PC-9 (cell line): Measurements from ENCODE around the gene DPEP3. TPM values are rescaled to one million over a fixed set of nuclear protein-coding genes. Genes with fewer than 3 reads are reported as not detected.

Experiments
- BruUV-seq: library from RNA; stranded (reverse); fragments of 400-500 nt; replicated peaks from 2 replicates; lab custom pipeline; 2021; lab: Mats Ljungman, UMichigan
- CTCF ChIA-PET: fragments of 300-600 bp; sonication (Branson Sonifier 250); formaldehyde crosslinking; loops from one replicate; lab custom pipeline; 2022; ENCODE audit warnings: antibody characterized with exemption; lab: Charles Lee
- POLR2A ChIA-PET: fragments of 300-600 bp; sonication (Branson Sonifier 250); formaldehyde crosslinking; loops from one replicate; lab custom pipeline; 2022; ENCODE audit warnings: antibody characterized with exemption; ENCODE audit not compliant: unreplicated experiment; lab: Charles Lee
- DNase-seq, 2 experiments: peaks; one replicate each; pipeline versions ENCODE4 v3.0.0 to v3.0.0-alpha.2; 2015 to 2022; ENCODE audit warnings: mixed read lengths in 1 of 2
- H2AFZ ChIP-seq: fragments of 200-600 bp; sonication (generic); 2 replicates; pipeline ENCODE4 v1.8.1; 2017; ENCODE audit warnings: antibody characterized with exemption
- H3F3A ChIP-seq: fragments of 200-600 bp; sonication (generic); 2 replicates; pipeline ENCODE4 v1.8.1; 2017; ENCODE audit warnings: antibody characterized with exemption, mild to moderate bottlenecking, low read depth; ENCODE audit not compliant: insufficient read depth
- H3K27ac ChIP-seq: fragments of 200-600 bp; sonication (generic); 2 replicates; pipeline ENCODE4 v1.6.1; 2016; ENCODE audit warnings: mixed run types
- H3K27me3 ChIP-seq: fragments of 200-600 bp; sonication (generic); 2 replicates; pipeline ENCODE4 v1.6.1; 2016; ENCODE audit warnings: low read depth, mixed run types; ENCODE audit not compliant: insufficient read depth
- H3K36me3 ChIP-seq: fragments of 200-600 bp; sonication (generic); 2 replicates; pipeline ENCODE4 v1.6.1; 2016; ENCODE audit warnings: low read depth, mixed run types
- H3K4me1 ChIP-seq: fragments of 200-600 bp; sonication (generic); replicated peaks from 2 replicates; pipeline ENCODE4 v1.6.1; 2016; ENCODE audit warnings: mixed run types; ENCODE audit not compliant: insufficient read depth
- H3K4me2 ChIP-seq: fragments of 200-600 bp; sonication (generic); 2 replicates; pipeline ENCODE4 v1.6.1; 2017; ENCODE audit warnings: mixed run types
- H3K4me3 ChIP-seq: fragments of 200-600 bp; sonication (generic); 2 replicates; pipeline ENCODE4 v1.6.1; 2016; ENCODE audit warnings: mixed run types
- H3K79me2 ChIP-seq: fragments of 200-600 bp; sonication (generic); 2 replicates; pipeline ENCODE4 v1.6.1; 2017; ENCODE audit warnings: low read depth, mixed run types
- H3K9me2 ChIP-seq: fragments of 200-600 bp; sonication (generic); 2 replicates; pipeline ENCODE4 v1.8.1; 2017; ENCODE audit warnings: mild to moderate bottlenecking; ENCODE audit not compliant: insufficient read depth
- H3K9me3 ChIP-seq: fragments of 200-600 bp; sonication (generic); 2 replicates; pipeline ENCODE4 v1.8.1; 2016; ENCODE audit warnings: low read depth; ENCODE audit not compliant: insufficient read depth
- H4K20me1 ChIP-seq: fragments of 200-600 bp; sonication (generic); 2 replicates; pipeline ENCODE4 v1.8.1; 2017; ENCODE audit not compliant: insufficient read depth
- EZH2 ChIP-seq: fragments of 200-600 bp; sonication (generic); IDR thresholded peaks from 2 replicates; pipeline ENCODE4 v1.8.0; 2017; ENCODE audit warnings: antibody characterized with exemption, low read depth
- intact Hi-C: fragments of 100-400 bp; cut with micrococcal nuclease; formaldehyde crosslinking; loops from one replicate; pipeline ENCODE4 v1.10.0; 2022; ENCODE audit not compliant: unreplicated experiment
- total RNA-seq: library from RNA; stranded (reverse); gene quantifications from 2 replicates; pipeline ENCODE4 v1.2.3, GENCODE V29; 2021
- TF ChIP-seq, protein P1 (sequence below): fragments of 200-600 bp; sonication (generic); conservative IDR thresholded peaks from 2 replicates; pipeline ENCODE4 v1.6.1; 2017; ENCODE audit warnings: mixed run types, antibody characterized with exemption, mild to moderate bottlenecking, moderate library complexity

Gene DPEP3
- total RNA-seq, 1 experiment from 2014 or later, result not detected

DNA sequence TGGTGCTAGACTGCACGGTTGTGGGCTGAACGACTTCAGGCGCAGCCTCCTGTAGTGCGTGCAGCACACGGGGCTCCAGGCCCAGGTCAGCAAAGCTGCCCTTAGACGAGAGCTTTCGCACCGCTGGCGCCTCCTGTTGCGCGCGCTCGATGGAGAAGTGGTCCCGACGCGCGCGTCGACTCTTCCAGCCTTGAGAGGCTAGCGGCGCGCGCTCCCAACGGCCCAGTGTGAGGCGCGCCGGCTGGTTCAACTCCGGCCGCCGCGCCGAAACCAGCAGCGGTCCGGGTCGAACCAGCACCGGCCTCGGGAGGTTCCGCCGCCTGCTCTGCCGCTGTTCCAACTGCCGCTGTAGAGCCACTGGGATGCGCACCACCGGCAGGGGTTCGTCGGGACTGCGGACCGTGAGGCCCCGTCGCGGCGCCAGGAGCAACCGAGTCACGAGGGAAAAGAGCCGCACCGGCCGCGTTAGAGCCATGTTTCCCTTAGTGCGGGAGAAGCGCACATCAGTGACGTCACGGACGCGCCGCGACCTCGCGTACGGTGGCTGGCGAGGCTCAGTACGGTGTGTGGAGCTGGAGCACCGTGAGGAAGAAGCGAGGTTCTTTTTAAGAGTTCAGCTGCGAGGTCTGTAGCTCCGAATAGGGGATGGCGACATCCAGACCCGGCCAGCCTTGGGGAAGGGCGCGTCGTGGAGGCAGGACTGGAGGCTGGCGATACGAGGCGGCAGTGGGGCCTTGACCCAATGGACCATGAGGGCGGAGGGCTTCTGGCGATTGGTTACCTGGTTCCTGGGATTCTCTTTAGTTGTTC is 42.6 kb upstream of the DPEP3 start, which contains the start of the genes DDX28 and DUS2:
Gene DDX28, minus strand, starts transcription at position 505 of the 810 bp plus-strand sequence. Its CDS starts 30 bp downstream, at position 475.
Gene DUS2, plus strand, starts transcription at position 557 of the 810 bp plus-strand sequence. CDS start 14,740 bp downstream, outside the sequence.
- peak within 1 kb of the TSS; percentile 86 for H3K4me3 ChIP-seq
- BruUV-seq, result no TSS peak
- ChIA-PET CTCF (interaction anchor here (0.6 kb wide), 1 partner anchor 150 kb away, joined by 4 read pairs; the partner anchor contains the start of gene EDC4), POLR2A (no interaction called here)
- intact Hi-C loops, result no loop called here
- H3K27me3 ChIP-seq, result no peaks in the 10 kb centered on the region
- H3K9me2 ChIP-seq, result no peaks in the 10 kb centered on the region
- TF ChIP-seq EZH2, result no peak
- TF ChIP-seq, protein P1, sequence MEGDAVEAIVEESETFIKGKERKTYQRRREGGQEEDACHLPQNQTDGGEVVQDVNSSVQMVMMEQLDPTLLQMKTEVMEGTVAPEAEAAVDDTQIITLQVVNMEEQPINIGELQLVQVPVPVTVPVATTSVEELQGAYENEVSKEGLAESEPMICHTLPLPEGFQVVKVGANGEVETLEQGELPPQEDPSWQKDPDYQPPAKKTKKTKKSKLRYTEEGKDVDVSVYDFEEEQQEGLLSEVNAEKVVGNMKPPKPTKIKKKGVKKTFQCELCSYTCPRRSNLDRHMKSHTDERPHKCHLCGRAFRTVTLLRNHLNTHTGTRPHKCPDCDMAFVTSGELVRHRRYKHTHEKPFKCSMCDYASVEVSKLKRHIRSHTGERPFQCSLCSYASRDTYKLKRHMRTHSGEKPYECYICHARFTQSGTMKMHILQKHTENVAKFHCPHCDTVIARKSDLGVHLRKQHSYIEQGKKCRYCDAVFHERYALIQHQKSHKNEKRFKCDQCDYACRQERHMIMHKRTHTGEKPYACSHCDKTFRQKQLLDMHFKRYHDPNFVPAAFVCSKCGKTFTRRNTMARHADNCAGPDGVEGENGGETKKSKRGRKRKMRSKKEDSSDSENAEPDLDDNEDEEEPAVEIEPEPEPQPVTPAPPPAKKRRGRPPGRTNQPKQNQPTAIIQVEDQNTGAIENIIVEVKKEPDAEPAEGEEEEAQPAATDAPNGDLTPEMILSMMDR, result no peak
- peak within 1 kb of the TSS; percentile 100 for H3K4me2 ChIP-seq
- peak; percentile 85 to 90 for DNase-seq
- H3K4me1 ChIP-seq, result peaks cover 19% of the 10 kb centered on the region
- H2AFZ ChIP-seq, result peak within 1 kb of the TSS; percentile 98
- H3K36me3 ChIP-seq, result no peaks in the 10 kb centered on the region
- H3K9me3 ChIP-seq, result no peaks in the 10 kb centered on the region
- peaks cover 41% of the 10 kb centered on the region for H3K79me2 ChIP-seq
- no peaks in the 10 kb centered on the region; the same call in 1 of the 2 replicates for H3F3A ChIP-seq
- 0 out of 2 replicates have a peak, but pooled peaks cover 3% of the 10 kb centered on the region for H4K20me1 ChIP-seq
- peak within 1 kb of the TSS; percentile 56 for H3K27ac ChIP-seq

DNA sequence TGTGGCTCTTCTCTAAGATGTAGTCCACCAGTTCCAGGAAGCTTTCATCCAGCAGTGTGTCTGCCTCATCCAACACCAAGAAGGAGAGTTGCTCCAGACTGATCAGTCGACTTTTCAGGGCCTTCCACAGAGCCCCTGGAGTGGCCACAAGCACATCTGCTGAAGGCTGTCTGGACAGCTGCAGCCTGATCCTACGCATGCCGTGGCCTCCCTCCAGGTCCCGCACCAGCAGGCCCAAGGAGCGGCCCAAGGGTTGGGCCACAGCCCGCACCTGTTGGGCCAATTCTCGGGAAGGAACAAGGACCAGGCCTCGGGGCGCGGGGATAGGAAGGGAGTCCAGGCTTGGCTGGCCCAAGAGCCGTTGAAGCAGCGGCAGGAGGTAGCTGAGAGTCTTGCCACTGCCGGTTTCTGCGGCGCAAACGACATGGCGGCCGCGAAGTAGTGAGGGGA is 42.0 kb upstream of the DPEP3 start:
- TF ChIP-seq EZH2, result no peak
- TF ChIP-seq, protein P1, result no peak
- intact Hi-C loops, result no loop called here
- CTCF ChIA-PET, result interaction anchor here (0.6 kb wide), 1 partner anchor 149 kb away, joined by 4 read pairs; the partner anchor contains the start of gene EDC4
- Histone ChIP-seq H4K20me1 (0 out of 2 replicates have a peak, but pooled peaks cover 3% of the 10 kb centered on the region), H3K9me2 (no peaks in the 10 kb centered on the region), H3K27me3 (no peaks in the 10 kb centered on the region), H3K27ac (no peak overlapping the region), H3K4me1 (peaks cover 19% of the 10 kb centered on the region), H2AFZ (peak overlapping the region; percentile 98), H3K79me2 (peaks cover 41% of the 10 kb centered on the region), H3K36me3 (no peaks in the 10 kb centered on the region), H3K4me3 (peak overlapping the region; percentile 86), H3K4me2 (peak overlapping the region; percentile 100), H3K9me3 (no peaks in the 10 kb centered on the region), H3F3A (no peaks in the 10 kb centered on the region; the same call in 1 of the 2 replicates)
- no peak for DNase-seq
- POLR2A ChIA-PET, result no interaction called here
- BruUV-seq, result TSS peak; percentile 60

DNA sequence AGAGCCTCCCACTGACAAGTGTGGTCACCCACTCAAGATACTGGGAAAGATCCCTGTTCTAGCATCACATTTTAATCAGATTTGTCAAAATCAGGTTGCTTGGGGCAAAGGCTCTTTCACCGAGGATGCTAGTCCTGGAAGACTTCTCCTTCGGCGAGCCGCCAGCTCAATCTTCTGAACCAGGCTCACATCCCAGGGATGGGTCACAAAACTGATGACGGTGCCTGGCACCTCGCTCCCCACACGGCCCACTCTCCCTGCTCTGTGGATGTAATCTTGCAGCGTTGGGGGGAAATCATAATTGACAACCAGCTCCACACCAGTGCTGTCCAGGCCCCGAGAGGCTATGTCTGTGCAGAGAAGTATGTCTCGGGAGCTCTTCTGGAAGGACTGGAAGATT is 41.2 kb upstream of the DPEP3 start:
- Histone ChIP-seq H3K27me3 (no peaks in the 10 kb centered on the region), H3K9me3 (no peaks in the 10 kb centered on the region), H3K9me2 (no peaks in the 10 kb centered on the region), H3F3A (no peaks in the 10 kb centered on the region; the same call in 1 of the 2 replicates), H3K27ac (no peak overlapping the region), H3K79me2 (peaks cover 41% of the 10 kb centered on the region), H2AFZ (no peak overlapping the region), H3K4me2 (peak overlapping the region; percentile 100), H4K20me1 (0 out of 2 replicates have a peak, but pooled peaks cover 3% of the 10 kb centered on the region), H3K4me3 (peak overlapping the region; percentile 86), H3K36me3 (no peaks in the 10 kb centered on the region), H3K4me1 (peaks cover 19% of the 10 kb centered on the region)
- DNase-seq, result no peak
- intact Hi-C loops, result no loop called here
- TF ChIP-seq, protein P1, result no peak
- TF ChIP-seq EZH2, result no peak
- CTCF ChIA-PET, result no interaction called here
- POLR2A ChIA-PET, result no interaction called here
- no TSS peak for BruUV-seq
